Prostate gland (tissue), 2 donors: ENCODE results near the gene FITM2. TPM values are rescaled to one million over a fixed set of nuclear protein-coding genes. Genes with fewer than 3 reads are reported as not detected.
"Not testable (repeated sequence)": the region's sequence is repeated elsewhere in the genome, so short reads cannot be mapped to it uniquely, and the experiment has no call there.

Source experiments
- DNase-seq: peaks from one replicate; pipeline ENCODE4 v3.0.0-alpha.2; 2019; ENCODE audit warnings: low spot score
- H3K27ac ChIP-seq, 2 donors: fragments of 200-600 bp; sonication (generic); 2 replicates each; pipeline ENCODE4 v1.5.1; 2017 to 2019
- H3K27me3 ChIP-seq: fragments of 200-600 bp; sonication (generic); replicated peaks from 2 replicates; pipeline ENCODE4 v1.5.1; 2019; ENCODE audit not compliant: insufficient read depth
- H3K36me3 ChIP-seq, 2 donors: fragments of 200-600 bp; sonication (generic); 1 replicate in 1 of 2; 2 replicates in 1 of 2; pipeline versions ENCODE4 v1.5.1 to v1.8.1; 2017 to 2019
- H3K4me1 ChIP-seq: fragments of 200-600 bp; sonication (generic); replicated peaks from 2 replicates; pipeline ENCODE4 v1.5.1; 2019
- H3K4me3 ChIP-seq, 2 donors: fragments of 200-600 bp; sonication (generic); 2 replicates each; pipeline ENCODE4 v1.5.1; 2017 to 2019
- H3K9me3 ChIP-seq: fragments of 200-600 bp; sonication (generic); 2 replicates; pipeline ENCODE4 v1.5.1; 2017
- CTCF ChIP-seq, 4 experiments: fragments of 200-600 bp in 2 of 4; fragments of 450-650 bp in 2 of 4; sonication (generic) in 2 of 4; IDR thresholded peaks; 1 replicate in 3 of 4; 2 replicates in 1 of 4; pipeline ENCODE4 v1.5.1; 2016 to 2019; ENCODE audit warnings: antibody characterized with exemption in 4 of 4, mild to moderate bottlenecking in 2 of 4, moderate library complexity in 2 of 4
- POLR2A ChIP-seq: fragments of 450-650 bp; IDR thresholded peaks from one replicate; pipeline ENCODE4 v1.6.1; 2016; ENCODE audit warnings: antibody characterized with exemption, mild to moderate bottlenecking
- POLR2AphosphoS5 ChIP-seq: sonication (generic); formaldehyde crosslinking; IDR thresholded peaks from one replicate; pipeline ENCODE4 v1.6.1; 2017; ENCODE audit warnings: antibody characterized with exemption
- WGBS: methylation state at CpG from one replicate; pipeline ENCODE4 v1.1.5; 2018; 5-methylcytosine and 5-hydroxymethylcytosine counted together
- intact Hi-C: fragments of 100-400 bp; cut with DNase I; formaldehyde crosslinking; loops from one replicate; pipeline ENCODE4 v1.14.2; 2022
- total RNA-seq, 2 donors: library from RNA; depleted of rRNA; stranded (reverse); fragments of >200 nt; gene quantifications; one replicate each; pipeline ENCODE4 v1.1.0, GENCODE V29; 2016

The FITM2 gene
- total RNA-seq, 2 donors from 2014 or later, result 11.6 to 24.2 TPM

GRCh38 chr20:44349349-44349748 is 38.3 kb upstream of the FITM2 start:
- TF ChIP-seq POLR2AphosphoS5 (no peak), POLR2A (no peak), CTCF (IDR thresholded peaks at IDR 0.05) (no peak)
- WGBS, result 82% methylated on average over 3 of the region's 3 CpGs
- Histone ChIP-seq H3K9me3 (no peaks in the 10 kb centered on the region), H3K36me3 (no peaks in the 10 kb centered on the region), H3K4me3 (no peak overlapping the region), H3K27me3 (no peaks in the 10 kb centered on the region), H3K4me1 (no peaks in the 10 kb centered on the region), H3K27ac (no peak overlapping the region)
- intact Hi-C loops, result no loop called here
- DNase-seq, result no peak

DNA sequence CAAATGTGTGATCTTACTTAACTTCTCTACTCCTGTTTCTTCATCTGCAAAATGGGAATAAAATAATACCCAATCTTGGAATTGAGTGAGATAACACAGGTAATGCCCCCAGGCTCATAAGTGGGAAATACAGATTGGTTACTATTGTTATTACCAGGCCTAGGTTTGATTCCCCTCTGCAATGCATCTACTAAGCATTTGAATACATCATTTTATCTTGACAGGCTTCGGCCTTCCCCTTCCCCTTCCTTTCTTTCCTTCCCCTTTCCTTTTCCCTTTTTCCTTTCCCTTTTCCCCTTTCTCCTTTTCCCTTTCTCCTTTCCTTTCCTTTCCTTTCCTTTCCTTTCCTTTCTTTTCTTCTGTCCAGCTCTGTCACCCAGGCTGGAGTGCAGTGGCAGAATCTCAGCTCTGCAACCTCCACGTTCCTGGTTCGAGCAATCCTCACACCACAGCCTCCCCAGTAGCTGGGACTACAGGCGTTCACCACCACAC is 37.2 kb upstream of the FITM2 start:
- intact Hi-C loops, result no loop called here
- TF ChIP-seq POLR2AphosphoS5 (no peak), CTCF (IDR thresholded peaks at IDR 0.05) (no peak), POLR2A (no peak)
- no peaks in the 10 kb centered on the region for H3K36me3 ChIP-seq
- no peak overlapping the region for H3K27ac ChIP-seq
- no peaks in the 10 kb centered on the region for H3K4me1 ChIP-seq
- H3K4me3 ChIP-seq, result no peak overlapping the region
- no peaks in the 10 kb centered on the region for H3K9me3 ChIP-seq
- no peaks in the 10 kb centered on the region for H3K27me3 ChIP-seq
- over 99% methylated on average over 4 of the region's 4 CpGs for WGBS
- DNase-seq, result no peak

GRCh38 chr20:44345941-44346340 is 34.9 kb upstream of the FITM2 start:
- H3K4me1 ChIP-seq, H3K27me3 ChIP-seq, DNase-seq, H3K27ac ChIP-seq, H3K36me3 ChIP-seq, H3K9me3 ChIP-seq, intact Hi-C loops, H3K4me3 ChIP-seq: not testable (repeated sequence)
- WGBS, result 93% methylated on average over 10 of the region's 10 CpGs

GRCh38 chr20:44345147-44345546 is 34.1 kb upstream of the FITM2 start:
- 88% methylated on average over 8 of the region's 8 CpGs for WGBS
- Histone ChIP-seq H3K4me1 (no peaks in the 10 kb centered on the region), H3K27ac (no peak overlapping the region), H3K27me3 (no peaks in the 10 kb centered on the region), H3K36me3 (no peaks in the 10 kb centered on the region), H3K9me3 (no peaks in the 10 kb centered on the region), H3K4me3 (no peak overlapping the region)
- TF ChIP-seq CTCF (IDR thresholded peaks at IDR 0.05), result no peak
- no peak for TF ChIP-seq POLR2AphosphoS5
- no peak for TF ChIP-seq POLR2A
- no peak for DNase-seq
- intact Hi-C loops, result no loop called here

GRCh38 chr20:44344723-44345122 is 33.7 kb upstream of the FITM2 start:
- intact Hi-C loops, result no loop called here

More at GRCh38 chr20:44344723-44345122, 33.7 kb upstream of the FITM2 start:
- Histone ChIP-seq H3K9me3 (no peaks in the 10 kb centered on the region), H3K4me3 (no peak overlapping the region), H3K36me3 (no peaks in the 10 kb centered on the region), H3K4me1 (no peaks in the 10 kb centered on the region), H3K27me3 (no peaks in the 10 kb centered on the region), H3K27ac (no peak overlapping the region)
- no peak for DNase-seq
- WGBS, result 66% methylated on average over 4 of the region's 4 CpGs
- TF ChIP-seq POLR2AphosphoS5 (no peak), CTCF (IDR thresholded peaks at IDR 0.05) (no peak), POLR2A (no peak)
